Large intestine (tissue), 1 donor: ENCODE data around the gene PPM1F. TPM values are rescaled to one million over a fixed set of nuclear protein-coding genes. Genes with fewer than 3 reads are reported as not detected.

Experiments
- polyA plus RNA-seq: library from polyadenylated mRNA; unstranded; fragments of 120-200 nt; gene quantifications from one replicate; pipeline ENCODE4 v1.2.1, GENCODE V29; 2013

The PPM1F gene
- polyA plus RNA-seq, 1 donor = 18.0 TPM

Other genes starting within 250 kb of the PPM1F start
- 4.1 TPM for gene YPEL1, start 217.1 kb downstream of the PPM1F start, polyA plus RNA-seq
- gene MAPK1, start 85.2 kb downstream of the PPM1F start, polyA plus RNA-seq = 79.0 TPM
- 32.3 TPM for gene TOP3B, start 29.9 kb upstream of the PPM1F start, polyA plus RNA-seq